Mucosa of gallbladder (tissue), 1 donor: Measurements from ENCODE around the gene ZYG11B. TPM values are rescaled to one million over a fixed set of nuclear protein-coding genes. Genes with fewer than 3 reads are reported as not detected.
A peak's percentile ranks its signal among the peaks of the same experiment; 100 is the strongest.
"Not testable (repeated sequence)": the region's sequence is repeated elsewhere in the genome, so short reads cannot be mapped to it uniquely, and the experiment has no call there.

Experiments used
- DNase-seq: peaks from one replicate; pipeline ENCODE4 v3.0.0-alpha.2; 2020; ENCODE audit warnings: low spot score
- total RNA-seq: library from RNA; stranded (reverse); gene quantifications from one replicate; pipeline ENCODE4 v1.2.1, GENCODE V29; 2021
- donor health status: DM: no; HTN: no; CAD: no.

The ZYG11B gene
- 38.7 TPM for total RNA-seq

GRCh38 chr1:52726265-52727113 lies at the start of gene ZYG11B:
Gene ZYG11B, plus strand, starts transcription at chr1:52726453. Its CDS starts 201 bp downstream, at chr1:52726654.
- DNase-seq, result peak; percentile 91

DNA sequence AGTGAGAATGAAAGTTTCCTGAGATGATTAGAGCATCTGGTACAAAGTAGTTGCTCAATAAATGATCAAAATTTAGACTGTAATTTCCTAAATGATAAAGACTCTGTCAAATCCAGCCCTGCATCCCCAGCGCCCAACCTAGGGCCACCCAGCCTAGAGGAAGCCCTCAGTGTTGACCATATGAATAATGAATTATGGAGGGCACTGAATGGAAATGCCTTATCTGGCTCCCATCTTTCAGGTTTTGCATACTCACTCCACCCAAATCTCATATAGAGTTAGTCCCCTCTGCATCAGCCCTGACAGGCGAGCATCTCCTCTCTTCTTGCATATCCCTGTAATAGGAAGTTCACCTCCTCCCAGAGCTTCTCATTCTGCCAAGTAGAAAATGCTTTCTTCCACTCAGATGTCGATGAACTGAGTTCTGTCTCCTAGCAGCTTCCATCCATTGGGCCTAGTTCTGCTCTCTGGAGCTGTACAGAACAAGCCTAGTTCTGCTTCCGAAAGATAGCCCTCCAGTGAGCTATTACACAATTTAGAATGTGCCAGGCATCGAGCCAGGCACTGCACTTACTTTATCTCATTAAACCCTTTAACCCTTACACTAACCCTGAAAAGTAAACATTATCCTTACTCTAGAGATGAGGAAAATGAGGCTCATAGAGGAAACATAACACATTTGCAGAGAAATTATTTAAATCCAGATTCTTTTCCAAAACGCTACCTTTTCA lies 49.0 kb upstream of the ZYG11B start:
- no peak for DNase-seq

- no peak for DNase-seq
Observed at GRCh38 chr1:52679048-52679447, 47.2 kb upstream of the ZYG11B start.

GRCh38 chr1:52679498-52679897 lies 46.8 kb upstream of the ZYG11B start:
- DNase-seq, result no peak

GRCh38 chr1:52680353-52680752 lies 45.9 kb upstream of the ZYG11B start:
- DNase-seq, result no peak

DNA sequence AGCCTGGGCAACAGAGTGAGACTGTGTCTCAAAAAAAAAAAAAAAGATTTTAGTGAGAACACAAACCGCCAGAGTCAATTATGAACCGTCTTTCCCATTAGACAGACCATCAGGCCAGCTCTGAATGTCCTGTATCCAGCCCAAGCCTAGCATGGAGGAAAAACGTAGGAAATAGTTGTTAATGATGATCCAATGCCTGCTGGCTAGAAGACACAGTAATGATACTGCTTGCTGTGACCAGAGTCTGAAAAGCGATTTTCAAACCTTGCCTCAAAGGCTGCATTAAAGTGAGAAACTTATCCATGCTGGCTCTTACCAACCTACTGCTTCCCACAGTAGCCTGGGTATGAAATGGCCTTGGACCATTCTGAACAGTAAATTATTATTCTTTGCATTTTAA lies 45.1 kb upstream of the ZYG11B start:
- no peak for DNase-seq

- DNase-seq, result no peak
Observed at GRCh38 chr1:52683367-52683940, 42.8 kb upstream of the ZYG11B start.

DNA sequence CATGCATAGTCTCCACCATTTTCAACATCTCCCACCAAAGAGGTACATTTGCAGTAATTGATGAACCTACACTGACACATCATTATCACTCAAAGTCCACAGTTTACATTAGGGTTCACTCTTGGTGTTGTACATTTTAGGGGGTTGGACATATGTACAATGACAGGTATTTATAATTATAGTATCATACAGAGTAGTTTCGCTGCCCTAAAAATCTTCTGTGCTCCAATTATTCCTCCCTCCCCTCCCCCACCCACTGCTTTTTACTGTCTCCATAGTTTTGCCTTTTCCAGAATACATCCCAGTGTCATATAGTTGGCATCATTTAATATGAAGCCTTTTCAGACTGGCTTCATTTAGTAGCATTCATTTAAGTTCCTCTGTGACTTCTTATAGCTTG lies 41.7 kb upstream of the ZYG11B start:
- no peak for DNase-seq

GRCh38 chr1:52686261-52686751 lies 39.9 kb upstream of the ZYG11B start:
- DNase-seq, result peak; percentile 59

DNA sequence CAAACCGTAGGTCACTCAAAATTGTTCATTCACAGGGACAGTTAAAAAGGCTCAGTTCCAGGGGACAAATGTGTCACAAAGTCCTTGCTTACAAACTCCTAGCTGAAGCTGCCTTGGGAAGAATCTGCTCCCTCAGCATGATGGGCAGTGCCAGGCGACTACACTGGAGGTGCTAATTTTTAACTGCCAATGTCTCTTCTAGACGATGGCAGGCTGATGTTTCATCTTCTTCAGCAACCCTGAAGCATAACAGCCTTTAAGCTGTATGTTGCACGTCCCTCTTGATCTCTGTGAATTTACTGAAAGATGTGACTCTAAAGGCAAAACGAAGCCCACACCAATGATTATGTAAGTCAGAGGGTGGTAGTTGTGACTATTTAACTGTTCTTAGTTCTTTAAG lies 39.4 kb upstream of the ZYG11B start:
- DNase-seq, result no peak

- no peak for DNase-seq
Observed at GRCh38 chr1:52691821-52692220, 34.4 kb upstream of the ZYG11B start.

GRCh38 chr1:52692697-52693096 lies 33.6 kb upstream of the ZYG11B start:
- no peak for DNase-seq

- DNase-seq, result not testable (repeated sequence)
Observed at GRCh38 chr1:52693351-52693750, 32.9 kb upstream of the ZYG11B start.

DNA sequence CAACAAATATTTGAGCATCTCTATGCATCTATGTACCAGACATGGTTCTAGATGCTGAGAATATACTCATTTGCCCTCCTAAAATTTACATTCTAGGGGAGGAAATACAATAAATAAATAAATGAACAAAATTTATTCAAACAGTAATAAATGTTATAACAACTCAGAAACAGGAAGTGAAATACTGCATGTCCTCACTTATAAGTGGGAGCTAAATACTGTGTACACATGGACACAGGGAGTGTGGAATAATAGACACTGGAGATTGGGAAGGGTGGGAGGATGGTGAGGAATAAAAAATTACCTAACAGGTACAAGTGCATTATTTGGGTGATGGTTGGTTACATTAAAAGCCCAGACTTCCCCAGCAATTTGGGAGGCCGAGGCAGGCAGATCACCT lies 32.4 kb upstream of the ZYG11B start:
- no peak for DNase-seq

- no peak for DNase-seq
Observed at GRCh38 chr1:52695627-52696026, 30.6 kb upstream of the ZYG11B start.

- peak; percentile 90 for DNase-seq
Observed at GRCh38 chr1:52697795-52698674, 28.2 kb upstream of the ZYG11B start, which contains the start of gene COA7. Gene COA7, minus strand, starts transcription at chr1:52698347. Its CDS starts 21 bp downstream, at chr1:52698326.

DNA sequence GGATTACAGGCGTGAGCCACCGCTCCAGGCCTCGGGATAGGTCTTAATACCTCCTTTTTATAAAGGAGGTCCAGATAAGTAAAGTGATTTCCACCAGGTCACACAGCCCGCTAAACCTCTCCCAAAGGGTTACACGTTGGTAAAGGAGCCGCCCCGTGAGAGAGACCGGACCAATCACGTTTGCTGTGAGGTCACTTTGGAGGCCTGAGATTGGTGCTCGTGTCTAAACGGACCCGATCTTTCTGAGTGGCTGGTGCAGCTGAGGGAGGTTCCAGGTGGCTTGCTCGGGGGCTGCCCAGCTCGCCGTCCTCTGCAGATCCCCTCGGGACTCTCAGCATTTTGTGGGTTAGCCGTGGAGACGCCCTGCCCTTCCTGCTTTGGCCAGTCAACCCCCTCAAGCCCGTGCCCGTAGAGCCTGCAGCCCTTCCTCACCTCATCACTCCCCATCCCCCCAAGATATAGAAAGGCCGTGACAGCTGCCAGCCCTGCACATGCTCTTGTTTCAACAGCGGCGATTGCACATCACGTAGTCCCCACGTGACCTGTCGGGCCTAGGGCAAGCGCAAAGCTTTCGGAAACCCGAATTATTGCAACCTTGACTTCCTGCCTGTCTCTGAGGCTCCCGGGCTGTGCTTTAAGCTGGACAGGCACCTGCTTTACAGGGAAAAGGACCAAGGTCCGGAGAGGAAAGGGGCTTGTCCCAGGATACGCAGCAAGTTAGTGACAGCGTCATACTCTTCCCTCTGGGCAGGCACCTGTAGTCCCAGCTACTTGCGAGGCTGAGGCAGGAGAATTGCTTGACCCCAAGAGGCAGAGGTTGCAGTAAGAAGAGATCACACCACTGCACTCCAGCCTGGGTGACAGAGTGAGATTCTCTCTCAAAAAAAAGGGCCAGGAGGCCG lies 23.1 kb upstream of the ZYG11B start:
- DNase-seq, result peak; percentile 93

- DNase-seq, result no peak
Observed at GRCh38 chr1:52706136-52706670, 20.1 kb upstream of the ZYG11B start.

- DNase-seq, result no peak
Observed at GRCh38 chr1:52706941-52707926, 19.0 kb upstream of the ZYG11B start.
